Measurements from ENCODE around the gene ZDHHC7.

GRCh38 chr16:85046931-85047866 is 35.9 kb upstream of the ZDHHC7 start:
- TF ChIP-seq, protein P1, sequence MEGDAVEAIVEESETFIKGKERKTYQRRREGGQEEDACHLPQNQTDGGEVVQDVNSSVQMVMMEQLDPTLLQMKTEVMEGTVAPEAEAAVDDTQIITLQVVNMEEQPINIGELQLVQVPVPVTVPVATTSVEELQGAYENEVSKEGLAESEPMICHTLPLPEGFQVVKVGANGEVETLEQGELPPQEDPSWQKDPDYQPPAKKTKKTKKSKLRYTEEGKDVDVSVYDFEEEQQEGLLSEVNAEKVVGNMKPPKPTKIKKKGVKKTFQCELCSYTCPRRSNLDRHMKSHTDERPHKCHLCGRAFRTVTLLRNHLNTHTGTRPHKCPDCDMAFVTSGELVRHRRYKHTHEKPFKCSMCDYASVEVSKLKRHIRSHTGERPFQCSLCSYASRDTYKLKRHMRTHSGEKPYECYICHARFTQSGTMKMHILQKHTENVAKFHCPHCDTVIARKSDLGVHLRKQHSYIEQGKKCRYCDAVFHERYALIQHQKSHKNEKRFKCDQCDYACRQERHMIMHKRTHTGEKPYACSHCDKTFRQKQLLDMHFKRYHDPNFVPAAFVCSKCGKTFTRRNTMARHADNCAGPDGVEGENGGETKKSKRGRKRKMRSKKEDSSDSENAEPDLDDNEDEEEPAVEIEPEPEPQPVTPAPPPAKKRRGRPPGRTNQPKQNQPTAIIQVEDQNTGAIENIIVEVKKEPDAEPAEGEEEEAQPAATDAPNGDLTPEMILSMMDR (IDR thresholded peaks at IDR 0.05; ENCODE audit: control extremely low read depth in 1 of 3, insufficient read depth in 1 of 3, low read depth in 1 of 3, low read length in 3 of 3) = no peak
- no peak for TF ChIP-seq RFX5 (IDR thresholded peaks at IDR 0.05; ENCODE audit: borderline replicate concordance, low read depth, low read length)

Measured in H1 (cell line).